GM19455 (cell line): ENCODE measurements around the gene SOHLH2.

ENCODE experiments used
- ATAC-seq: cut with Tn5 transposase; IDR thresholded peaks from one replicate; pipeline ENCODE4 v1.9.1; 2021; ENCODE audit not compliant: unreplicated experiment

Gene SOHLH2, protein sequence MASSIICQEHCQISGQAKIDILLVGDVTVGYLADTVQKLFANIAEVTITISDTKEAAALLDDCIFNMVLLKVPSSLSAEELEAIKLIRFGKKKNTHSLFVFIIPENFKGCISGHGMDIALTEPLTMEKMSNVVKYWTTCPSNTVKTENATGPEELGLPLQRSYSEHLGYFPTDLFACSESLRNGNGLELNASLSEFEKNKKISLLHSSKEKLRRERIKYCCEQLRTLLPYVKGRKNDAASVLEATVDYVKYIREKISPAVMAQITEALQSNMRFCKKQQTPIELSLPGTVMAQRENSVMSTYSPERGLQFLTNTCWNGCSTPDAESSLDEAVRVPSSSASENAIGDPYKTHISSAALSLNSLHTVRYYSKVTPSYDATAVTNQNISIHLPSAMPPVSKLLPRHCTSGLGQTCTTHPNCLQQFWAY

DNA sequence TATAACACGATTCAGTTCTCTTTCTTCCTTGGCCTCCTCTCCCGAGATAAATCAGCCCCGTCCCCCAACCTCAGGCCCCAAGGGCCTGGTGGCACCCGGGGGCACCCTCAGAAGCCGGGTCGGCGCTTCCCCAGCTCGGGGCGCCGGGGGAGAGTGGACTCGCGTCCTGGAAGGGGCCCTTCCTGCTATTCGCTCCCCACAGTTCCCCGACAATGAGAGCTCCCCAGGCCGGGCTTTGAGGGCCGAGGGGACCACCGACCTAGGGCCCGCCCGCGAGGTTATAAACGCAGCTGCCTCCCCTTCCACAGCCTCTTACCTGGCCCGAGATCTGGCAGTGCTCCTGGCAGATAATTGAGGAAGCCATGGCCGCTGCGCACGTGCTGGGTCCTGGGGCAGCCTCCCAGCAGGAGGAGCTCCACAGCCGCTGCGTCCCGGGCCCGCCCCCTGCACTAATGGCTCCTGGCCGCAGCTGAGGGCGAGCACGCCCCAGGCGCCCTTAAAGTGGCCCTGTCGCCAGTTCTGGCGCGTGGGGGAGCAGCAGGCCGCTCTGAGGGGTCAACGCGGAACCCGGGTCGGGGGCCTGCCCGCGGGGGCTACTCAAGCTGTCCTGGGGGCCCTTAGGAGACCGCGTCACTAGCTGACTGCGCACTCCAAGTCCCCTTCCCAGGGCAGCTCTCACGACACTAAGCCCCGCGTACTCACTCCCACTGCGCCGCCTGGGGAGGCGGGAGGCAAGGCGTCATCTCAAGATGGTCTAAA lies at the start of gene SOHLH2:
Gene SOHLH2, minus strand, starts transcription at position 394 of the 759 bp plus-strand sequence. Its CDS starts 30 bp downstream, at position 364.
- ATAC-seq: no peak

DNA sequence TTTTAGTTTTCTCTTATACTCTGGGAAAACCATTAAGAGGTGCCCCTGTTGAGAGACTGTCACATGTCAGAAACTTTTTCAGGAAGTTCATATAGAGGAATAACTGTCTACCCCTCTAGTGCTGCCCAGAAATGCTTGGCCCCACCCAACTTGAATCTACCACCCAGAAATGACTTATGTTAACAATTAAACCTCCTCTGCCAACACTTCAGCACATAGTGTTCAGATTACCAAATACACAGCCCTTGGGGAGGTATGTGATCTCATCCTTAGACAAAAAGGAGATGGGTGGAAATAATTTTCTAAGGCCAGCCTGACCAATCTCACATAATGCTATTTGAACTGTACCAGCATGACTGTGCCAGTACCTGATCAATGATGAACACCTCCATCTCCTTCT lies 47.6 kb upstream of the SOHLH2 start:
- no peak for ATAC-seq

DNA sequence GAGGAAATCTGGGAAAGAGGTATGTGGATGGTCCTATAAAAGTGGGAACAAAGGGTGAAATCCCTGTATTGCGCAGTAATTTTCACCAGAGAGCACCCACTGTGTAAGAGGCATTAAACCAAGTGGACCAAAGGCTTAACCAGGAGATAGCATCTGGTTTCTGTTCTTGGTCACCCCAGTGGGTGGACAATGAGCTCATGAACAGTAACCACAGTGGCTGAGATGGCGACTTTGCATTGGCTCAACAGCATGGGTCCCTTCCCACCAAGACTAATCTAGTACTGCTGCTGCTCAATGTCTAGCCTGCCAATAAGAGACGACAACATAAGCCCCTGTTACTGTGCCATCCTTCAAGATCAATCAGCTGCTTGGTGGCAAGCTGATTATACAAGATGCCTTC lies 46.7 kb upstream of the SOHLH2 start:
- ATAC-seq: no peak

DNA sequence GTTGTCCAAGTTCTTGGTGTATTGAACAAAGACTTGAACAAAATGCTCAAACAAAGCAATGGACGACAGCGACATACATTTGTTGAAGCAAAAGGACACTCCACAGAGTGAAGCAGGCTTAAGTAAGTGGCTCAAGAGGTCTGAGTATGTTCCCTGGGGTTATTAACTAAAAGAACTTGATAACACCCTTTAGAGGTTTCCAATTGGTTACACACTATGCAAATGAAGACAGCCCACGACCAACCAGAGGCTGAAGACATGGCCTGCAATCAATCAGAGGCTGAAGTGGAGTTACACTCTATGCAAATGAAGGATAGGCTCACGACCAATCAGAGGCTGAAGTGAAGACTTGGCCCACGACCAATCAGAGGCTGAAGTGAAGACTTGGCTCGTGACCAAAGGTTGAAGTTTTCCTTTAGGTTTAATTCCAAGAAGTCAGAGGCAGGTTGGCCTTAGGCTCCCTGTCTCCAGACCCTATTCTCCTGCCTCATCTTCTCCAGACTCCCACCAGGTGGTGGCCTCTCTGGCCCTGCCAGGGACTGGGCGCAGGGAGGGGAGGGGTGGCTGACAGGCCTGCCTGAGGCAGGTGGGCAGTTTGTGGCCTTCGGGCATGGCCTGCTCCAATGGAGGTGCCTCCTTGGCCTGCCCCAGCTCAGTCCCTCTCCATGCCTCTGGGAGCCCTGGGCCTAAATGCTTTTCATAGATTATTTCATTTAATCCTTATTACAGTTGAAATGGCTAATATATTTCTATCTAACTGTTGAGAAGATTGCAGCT lies 45.2 kb upstream of the SOHLH2 start:
- ATAC-seq: no peak

DNA sequence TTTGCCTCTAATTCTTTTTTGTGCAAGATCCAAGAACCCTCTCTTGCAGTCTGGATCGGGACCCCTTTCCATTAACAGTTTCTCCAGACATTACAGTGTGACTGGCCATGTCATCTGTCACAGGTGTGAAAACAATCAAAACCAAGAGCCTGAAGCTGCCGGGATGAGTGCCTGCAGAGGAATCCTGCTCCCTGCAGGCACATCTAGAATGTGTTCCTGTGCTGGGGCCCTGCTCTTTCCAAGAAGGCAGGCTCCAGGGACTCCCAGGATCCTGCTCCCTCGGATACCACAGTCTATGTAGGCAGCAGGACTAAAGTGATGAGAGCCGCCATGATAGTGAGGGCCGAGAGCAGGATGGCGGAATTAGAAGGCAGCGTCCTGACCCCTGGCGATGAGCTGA lies 44.5 kb upstream of the SOHLH2 start:
- ATAC-seq: no peak

DNA sequence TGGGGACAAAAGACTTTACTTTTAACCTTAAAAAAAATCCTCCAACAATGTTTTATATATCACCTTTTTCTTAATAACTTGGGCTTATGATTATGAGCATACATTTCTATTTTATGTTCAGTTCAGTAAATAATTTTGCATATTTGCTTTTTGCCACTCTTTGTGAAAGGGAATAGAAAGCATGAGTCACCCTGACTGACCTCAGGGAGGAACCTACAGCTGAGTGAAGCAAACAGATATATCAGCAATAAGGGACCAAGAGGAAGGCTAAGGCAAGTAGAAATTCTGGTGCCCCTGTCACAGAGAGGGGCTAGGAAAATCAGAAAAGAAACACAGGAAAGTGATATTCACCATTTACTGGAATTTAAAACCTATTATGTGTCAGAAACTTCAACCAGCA lies 37.2 kb upstream of the SOHLH2 start:
- no peak for ATAC-seq

DNA sequence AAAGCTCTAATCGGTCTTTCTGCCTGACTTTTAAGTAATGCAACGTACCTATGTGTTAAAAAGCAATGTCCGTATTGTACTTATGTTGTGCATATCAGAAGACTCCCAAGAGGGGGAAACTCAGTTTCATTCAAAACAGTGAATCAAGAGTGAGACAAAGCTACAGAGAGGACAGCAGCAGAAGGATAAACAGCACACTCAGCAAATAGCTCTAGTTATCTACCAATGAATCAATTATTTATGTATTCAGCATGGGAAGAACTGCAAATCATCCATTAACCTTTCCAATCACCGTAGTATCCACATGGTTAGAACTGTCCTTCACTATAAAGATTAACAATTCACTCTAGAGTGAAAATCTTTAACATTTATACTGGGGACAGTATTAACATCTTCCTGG lies 36.7 kb upstream of the SOHLH2 start:
- no peak for ATAC-seq

DNA sequence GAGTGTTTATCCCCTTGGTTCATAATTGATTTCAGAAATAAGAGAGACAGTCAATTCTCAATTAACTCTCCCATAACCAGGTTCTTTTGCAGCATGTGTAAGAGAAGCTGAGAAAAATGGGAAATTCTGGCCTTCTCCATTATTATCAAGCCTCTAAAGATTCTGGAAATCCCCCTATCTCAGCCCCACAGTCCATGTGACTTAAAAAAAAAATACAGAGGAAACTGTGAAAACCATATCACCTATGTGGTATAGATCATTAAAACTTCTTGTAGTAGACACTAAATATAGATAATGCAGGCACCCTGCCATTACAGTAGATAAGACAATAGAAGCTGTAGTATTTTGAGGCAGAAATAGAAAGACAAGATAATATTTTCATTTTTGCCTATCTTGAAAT lies 34.3 kb upstream of the SOHLH2 start:
- ATAC-seq: no peak

DNA sequence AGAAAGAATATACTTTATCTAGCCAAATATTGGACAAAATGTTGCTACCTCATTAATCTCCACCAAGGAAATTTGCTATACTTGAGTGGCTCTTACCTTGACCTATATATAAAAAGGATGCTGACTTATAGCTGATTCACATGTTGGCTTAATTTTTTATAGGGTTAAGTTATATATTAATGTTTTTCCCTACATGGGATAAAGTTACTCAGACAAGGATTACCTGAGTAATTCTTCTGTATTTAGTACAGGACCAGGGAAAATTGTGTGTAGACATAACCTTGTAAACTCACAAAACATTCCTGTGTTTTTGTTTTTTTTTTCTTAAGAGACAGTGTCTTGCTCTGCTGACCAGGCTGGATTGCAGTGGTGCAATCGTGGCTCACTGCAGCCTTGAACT lies 30.6 kb upstream of the SOHLH2 start:
- no peak for ATAC-seq

DNA sequence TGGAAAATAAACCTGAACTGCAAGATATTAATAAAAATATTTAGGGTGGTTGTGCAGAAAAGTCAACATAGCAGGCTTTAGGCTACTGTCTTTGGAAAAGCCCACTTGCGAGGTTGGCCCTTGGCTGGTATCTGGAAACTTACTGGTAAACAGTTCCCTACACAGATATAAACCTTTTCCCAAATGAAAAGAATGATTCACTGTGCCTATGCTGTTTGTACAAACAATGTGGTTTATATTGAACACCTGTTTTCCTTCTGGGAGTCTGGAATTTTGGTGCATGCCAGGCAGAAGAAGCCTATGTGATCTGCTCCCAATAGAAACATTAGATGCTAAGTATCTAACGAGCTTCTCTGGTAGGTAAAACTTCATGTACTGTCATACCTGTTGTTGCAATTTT lies 29.7 kb upstream of the SOHLH2 start:
- ATAC-seq: no peak

DNA sequence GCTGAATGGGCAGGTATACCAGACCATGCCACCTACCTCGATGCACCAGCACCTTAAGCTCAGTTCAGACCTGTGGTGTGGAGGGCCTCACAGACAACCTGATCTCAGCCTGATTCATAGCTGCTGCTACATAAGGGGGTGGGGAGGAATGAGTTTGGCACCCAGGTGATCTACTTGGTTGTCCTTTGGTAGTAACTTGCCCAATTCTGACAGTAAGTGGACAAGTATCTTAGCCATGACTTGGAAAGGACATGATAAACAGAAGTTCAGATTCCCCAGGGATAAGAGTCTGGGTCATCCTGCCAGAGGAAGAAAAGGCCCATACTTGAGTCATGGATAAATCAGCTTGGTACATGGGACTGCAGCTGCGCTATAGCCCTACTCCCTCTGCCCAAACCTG lies 28.4 kb upstream of the SOHLH2 start:
- ATAC-seq: no peak

DNA sequence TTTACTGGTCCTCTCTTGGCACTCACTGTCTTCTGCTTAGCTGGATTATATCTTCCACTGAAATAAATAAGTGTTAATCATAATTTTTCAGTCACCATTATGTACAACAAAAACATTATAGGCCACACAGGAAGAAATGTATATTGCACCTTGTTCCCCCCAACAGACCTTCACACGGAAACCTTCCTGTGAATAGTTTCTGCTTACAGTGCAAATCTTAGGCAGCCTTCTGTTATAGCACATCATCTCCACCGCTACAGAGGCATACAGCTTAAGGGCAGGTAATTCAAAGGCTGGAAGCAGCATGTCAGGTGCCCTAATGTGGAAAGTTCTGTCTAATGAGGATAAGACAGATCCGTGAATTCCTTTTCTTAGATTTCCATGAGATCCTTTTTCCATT lies 16.9 kb upstream of the SOHLH2 start:
- ATAC-seq: no peak

DNA sequence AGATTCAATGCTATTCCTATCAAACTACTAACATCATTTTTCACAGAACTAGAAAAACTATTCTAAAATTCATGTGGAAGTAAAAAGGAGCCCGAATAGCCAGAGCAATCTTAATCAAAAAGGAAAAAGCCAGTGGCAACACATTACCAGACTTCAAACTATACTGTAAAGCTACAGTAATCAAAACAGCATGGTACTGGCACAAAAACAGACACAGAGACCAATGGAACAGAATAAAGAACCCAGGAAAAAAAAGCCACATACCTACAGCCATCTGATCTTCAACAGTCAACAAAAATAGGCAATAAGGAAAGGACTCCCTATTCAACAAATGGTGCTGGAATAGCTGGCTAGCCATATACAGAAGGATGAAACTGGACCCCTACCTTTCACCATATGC lies 10.4 kb upstream of the SOHLH2 start:
- ATAC-seq: no peak

DNA sequence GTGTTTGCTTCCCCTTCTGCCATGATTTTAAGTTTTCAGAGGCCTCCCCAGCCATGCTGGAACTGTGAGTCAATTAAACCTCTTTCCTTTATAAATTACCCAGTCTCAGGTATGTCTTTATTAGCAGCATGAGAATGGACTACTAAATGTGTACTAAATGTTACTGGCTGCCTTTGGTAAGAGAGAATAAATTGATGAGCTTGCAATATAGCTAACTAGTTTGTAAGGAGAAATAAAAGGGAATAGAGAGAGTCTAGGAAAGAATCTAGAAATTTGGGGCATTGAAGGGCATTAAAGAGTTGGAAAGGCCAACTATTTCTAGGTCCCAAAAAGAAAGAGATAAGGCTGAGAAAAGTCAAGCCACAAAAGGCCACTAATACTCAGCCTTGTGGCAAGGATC lies 5.5 kb upstream of the SOHLH2 start:
- no peak for ATAC-seq

DNA sequence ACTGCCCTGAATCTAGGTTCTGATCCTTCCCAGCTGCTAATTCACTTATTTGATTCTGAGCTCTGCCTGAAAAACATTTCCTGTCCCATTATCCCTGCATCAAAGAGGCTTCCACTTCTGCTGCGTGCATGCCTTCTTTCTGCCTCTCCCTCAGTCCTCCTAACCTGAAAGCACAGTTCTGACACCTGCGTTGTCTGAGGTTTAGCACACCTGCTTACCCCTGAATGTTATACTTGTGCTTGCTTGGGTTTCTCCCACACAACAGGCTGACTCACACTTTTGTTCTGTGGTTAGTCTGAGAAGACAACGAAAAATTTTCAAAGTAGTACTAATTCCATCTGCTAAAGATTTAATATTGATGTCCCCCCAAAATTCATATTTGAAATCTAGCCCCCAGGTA lies 3.1 kb upstream of the SOHLH2 start:
- ATAC-seq: no peak

DNA sequence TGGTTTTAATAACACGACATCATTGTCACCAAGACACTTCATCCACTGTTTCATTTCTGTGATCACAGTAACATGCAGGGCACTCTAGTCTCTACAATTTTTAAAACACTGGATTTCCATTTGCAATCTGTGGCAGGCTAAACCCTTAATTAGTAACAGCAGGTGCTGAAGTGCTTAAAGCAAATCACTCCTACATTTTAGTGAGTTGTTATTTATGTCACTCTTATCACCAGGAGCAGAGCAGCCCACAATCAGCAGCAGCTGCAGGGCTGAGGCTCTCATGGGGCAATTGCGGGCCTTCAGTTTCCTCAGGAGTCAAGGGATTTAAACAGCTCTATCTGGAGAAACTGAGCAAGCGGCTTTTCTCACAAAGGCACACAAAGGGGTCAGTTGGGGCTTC lies 1.6 kb downstream of the SOHLH2 start:
- no peak for ATAC-seq

DNA sequence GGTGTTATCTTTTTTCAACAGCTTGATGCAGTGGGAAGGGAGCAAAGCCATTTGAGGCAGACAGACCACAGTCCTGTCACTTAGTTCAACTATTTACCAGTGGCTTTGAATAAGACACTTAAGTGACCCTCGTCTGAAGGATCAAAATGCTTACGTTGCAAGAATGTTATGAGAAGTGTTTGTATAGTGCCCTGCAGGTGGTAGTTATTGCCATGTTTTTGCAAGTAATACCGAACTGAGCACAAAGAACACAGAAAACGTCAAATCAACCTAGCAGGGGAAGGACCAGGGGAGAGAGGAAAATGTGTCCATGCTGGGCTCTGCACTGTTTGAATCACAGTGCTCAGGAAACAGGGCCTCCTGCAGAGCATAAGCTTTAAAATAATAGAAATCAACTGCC lies 2.8 kb downstream of the SOHLH2 start:
- ATAC-seq: no peak

DNA sequence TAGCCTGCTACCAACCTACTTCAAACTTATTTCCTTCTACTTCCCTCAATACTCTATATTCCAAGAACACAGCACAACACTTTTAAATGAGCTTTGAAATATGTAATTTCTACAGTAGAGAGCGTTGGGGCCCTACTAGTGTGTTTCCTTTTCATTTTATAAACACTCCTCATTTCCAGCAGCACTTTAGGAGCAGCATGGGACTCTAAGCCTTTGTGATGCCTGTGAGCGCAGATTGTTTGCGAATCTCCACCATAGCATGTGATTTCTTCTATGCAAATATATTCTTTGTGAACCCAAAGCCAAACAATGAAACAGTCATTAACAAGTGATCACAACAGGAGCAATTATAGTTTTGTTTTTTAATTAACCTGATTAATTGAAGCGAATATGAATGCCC lies 3.6 kb downstream of the SOHLH2 start:
- no peak for ATAC-seq

DNA sequence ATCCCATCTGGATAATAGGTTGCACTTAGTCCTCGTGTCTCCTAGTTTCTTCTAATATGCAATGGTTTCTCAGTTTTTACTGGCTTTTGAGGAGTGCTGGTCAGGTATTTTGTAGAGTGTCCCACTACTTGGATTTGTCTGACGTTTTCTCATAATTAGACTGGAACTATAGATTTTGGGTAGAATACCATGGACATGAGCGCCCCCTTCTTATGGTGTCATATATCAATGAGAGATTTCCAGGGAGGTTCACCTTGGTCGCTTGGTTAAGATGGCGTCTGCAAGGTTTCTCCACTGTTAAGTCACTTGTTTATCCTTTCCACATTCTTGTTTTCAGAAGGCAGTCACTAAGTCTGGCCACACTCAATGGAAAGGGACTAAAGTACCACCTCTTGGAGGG lies 6.7 kb downstream of the SOHLH2 start:
- ATAC-seq: no peak

DNA sequence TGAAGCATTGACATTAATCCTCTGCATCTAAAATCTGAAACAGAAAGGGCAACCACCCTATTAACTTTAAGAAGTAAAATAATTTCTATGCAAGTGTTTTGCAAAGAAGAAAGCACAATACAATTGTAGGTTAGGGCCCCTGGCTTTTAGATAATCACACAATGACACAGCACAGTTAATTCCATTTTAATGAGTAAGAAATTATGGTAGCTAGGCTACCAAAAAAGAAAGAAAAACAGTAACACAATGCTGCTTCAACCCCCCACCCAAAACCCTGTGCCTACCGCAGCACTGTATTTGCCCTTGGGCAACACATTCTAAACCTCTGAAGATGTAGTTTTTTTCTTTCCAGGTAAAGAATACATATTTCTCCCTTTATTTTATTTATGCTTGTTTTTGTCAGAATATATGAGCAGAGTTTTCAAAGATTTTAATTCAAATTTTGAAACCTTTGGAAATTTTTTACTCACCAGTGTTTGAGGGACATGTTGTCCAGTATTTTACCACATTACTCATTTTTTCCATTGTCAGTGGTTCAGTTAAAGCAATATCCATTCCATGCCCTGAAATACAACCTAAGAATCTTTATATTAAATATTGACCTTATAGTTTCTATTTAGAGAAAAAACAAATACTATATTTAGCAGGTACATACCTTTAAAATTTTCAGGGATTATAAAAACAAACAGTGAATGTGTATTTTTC lies 21.1 kb downstream of the SOHLH2 start:
- ATAC-seq: no peak

DNA sequence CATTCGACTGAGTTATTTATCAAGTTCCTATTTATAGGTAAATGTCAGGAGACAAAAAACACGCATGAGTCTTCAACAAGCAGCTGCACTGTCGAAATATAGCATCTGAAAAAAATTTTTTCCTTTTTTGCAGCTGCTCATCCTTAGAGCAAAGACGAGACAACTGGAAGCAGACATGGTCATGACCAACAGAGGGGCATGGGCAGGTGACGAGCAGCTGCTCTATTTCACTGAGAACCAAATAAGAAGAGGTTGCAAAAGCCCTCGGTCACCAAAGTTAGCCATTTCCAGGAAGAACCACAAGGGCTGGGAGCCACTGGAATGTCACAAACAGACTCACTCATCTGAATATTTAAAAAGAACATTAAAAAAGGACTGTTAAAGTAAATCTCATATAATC lies 22.2 kb downstream of the SOHLH2 start:
- no peak for ATAC-seq
